ENCODE data around the gene TREM2. TPM values are rescaled to one million over a fixed set of nuclear protein-coding genes. Genes with fewer than 3 reads are reported as not detected.

TREM2 gene
- total RNA-seq, 1 donor from 2014 or later = 0.35 TPM

- ATAC-seq (ENCODE audit: poor library complexity) (no peak), DNase-seq (no peak)
- intact Hi-C loops (cut with DNase I) = no loop called here
Measured at GRCh38 chr6:41111017-41111416, 51.9 kb downstream of the TREM2 start.

Other genes with a start within 250 kb of the TREM2 start
- gene UNC5CL, start 123.9 kb downstream of the TREM2 start, total RNA-seq = 0.40 TPM
- gene TSPO2, start 120.6 kb downstream of the TREM2 start, total RNA-seq = not detected
- 211 TPM for gene APOBEC2, start 109.9 kb downstream of the TREM2 start, total RNA-seq
- 19.7 TPM for gene OARD1, start 90.8 kb downstream of the TREM2 start, total RNA-seq
- gene NFYA, start 90.1 kb downstream of the TREM2 start, total RNA-seq = 9.5 TPM
- not detected for gene TREML1, start 8.8 kb downstream of the TREM2 start, total RNA-seq
- gene TREML2, start 38.0 kb upstream of the TREM2 start, total RNA-seq = not detected
- gene TREML4, start 65.2 kb upstream of the TREM2 start, total RNA-seq = not detected
- gene TREM1, start 123.6 kb upstream of the TREM2 start, total RNA-seq = 0.67 TPM
- not detected for gene NCR2, start 172.5 kb upstream of the TREM2 start, total RNA-seq